Lung (tissue), 12 donors: ENCODE results near the gene BCL2. TPM values are rescaled to one million over a fixed set of nuclear protein-coding genes. Genes with fewer than 3 reads are reported as not detected.

Source experiments
- ATAC-seq: fragments of 200-7000 bp; cut with Tn5 transposase; one replicate; pipeline ENCODE4 v1.9.1; 2020; ENCODE audit warnings: moderate number of reproducible peaks; ENCODE audit not compliant: insufficient read depth, low FRiP score
- DNase-seq, 3 donors: peaks; one replicate each; pipeline ENCODE4 v3.0.0-alpha.2; 2013 to 2017
- H3K27ac ChIP-seq, 2 donors: one replicate each; pipeline ENCODE4 v1.5.1; 2013; ENCODE audit warnings: mild to moderate bottlenecking in 2 of 2, moderate library complexity in 2 of 2, control low read depth in 1 of 2, inconsistent platforms in 1 of 2, low read depth in 1 of 2, low read length in 1 of 2
- H3K27me3 ChIP-seq, 3 donors: one replicate each; pipeline ENCODE4 v1.5.1; 2013; ENCODE audit warnings: low read length in 2 of 3; ENCODE audit not compliant: control insufficient read depth in 3 of 3, insufficient read depth in 3 of 3
- H3K36me3 ChIP-seq, 4 donors: one replicate each; pipeline ENCODE4 v1.5.1; 2013; ENCODE audit warnings: low read length in 4 of 4, mild to moderate bottlenecking in 1 of 4, moderate library complexity in 1 of 4; ENCODE audit not compliant: control insufficient read depth in 4 of 4, insufficient read depth in 4 of 4
- H3K4me1 ChIP-seq, 5 donors: one replicate each; pipeline ENCODE4 v1.5.1; 2013; ENCODE audit warnings: low read length in 5 of 5, mild to moderate bottlenecking in 2 of 5, moderate library complexity in 1 of 5; ENCODE audit not compliant: control insufficient read depth in 5 of 5, insufficient read depth in 5 of 5
- H3K4me3 ChIP-seq: one replicate; pipeline ENCODE4 v1.5.1; 2013; ENCODE audit warnings: mild to moderate bottlenecking, control low read depth, moderate library complexity
- H3K9ac ChIP-seq, 2 donors: one replicate each; pipeline ENCODE4 v1.5.1; 2013; ENCODE audit warnings: low read length in 2 of 2, control low read depth in 1 of 2; ENCODE audit not compliant: insufficient read depth in 1 of 2
- H3K9me3 ChIP-seq, 4 donors: one replicate each; pipeline ENCODE4 v1.5.1; 2013; ENCODE audit warnings: low read length in 3 of 4, mild to moderate bottlenecking in 1 of 4, moderate library complexity in 1 of 4; ENCODE audit not compliant: control insufficient read depth in 4 of 4, insufficient read depth in 3 of 4
- WGBS, 2 donors: extraction: QIAGEN DNeasy Blood & Tissue Kit; methylation state at CpG; one replicate each; pipeline ENCODE4 v1.1.7; 2013; 5-methylcytosine and 5-hydroxymethylcytosine counted together
- polyA plus RNA-seq, 2 donors: library from polyadenylated mRNA; stranded (reverse); fragments of 200-250 nt; gene quantifications; one replicate each; pipeline ENCODE4 v1.2.1, GENCODE V29; 2013
- total RNA-seq, 2 donors: library from RNA; depleted of rRNA in 1 of 2; stranded (reverse); fragments of >200 nt in 1 of 2; gene quantifications; one replicate each; pipeline ENCODE4 v1.2.1, GENCODE V29; 2014 to 2021
- TF ChIP-seq, protein P1 (sequence below): IDR thresholded peaks from 2 replicates; pipeline ENCODE4 v1.5.1; 2012; ENCODE audit warnings: mild to moderate bottlenecking; ENCODE audit errors: control extremely low read depth, extremely low read depth
- donor health status: control.
- donor health status: control.
- donor health status: Bipolar disorder and iron deficiency.
- donor health status: healthy.
- donor health status: DM: yes; HTN: yes; CAD: no.

The BCL2 gene
- total and polyA plus RNA-seq, 4 donors: 1.5 to 30.9 (median 5.3) TPM

GRCh38 chr18:63155910-63156773 lies 163.4 kb downstream of the BCL2 start:
- 64 to 77% methylated on average over 12 to 14 of the region's 14 CpGs for WGBS, 2 donors
- H3K4me3 ChIP-seq: no peak overlapping the region

DNA sequence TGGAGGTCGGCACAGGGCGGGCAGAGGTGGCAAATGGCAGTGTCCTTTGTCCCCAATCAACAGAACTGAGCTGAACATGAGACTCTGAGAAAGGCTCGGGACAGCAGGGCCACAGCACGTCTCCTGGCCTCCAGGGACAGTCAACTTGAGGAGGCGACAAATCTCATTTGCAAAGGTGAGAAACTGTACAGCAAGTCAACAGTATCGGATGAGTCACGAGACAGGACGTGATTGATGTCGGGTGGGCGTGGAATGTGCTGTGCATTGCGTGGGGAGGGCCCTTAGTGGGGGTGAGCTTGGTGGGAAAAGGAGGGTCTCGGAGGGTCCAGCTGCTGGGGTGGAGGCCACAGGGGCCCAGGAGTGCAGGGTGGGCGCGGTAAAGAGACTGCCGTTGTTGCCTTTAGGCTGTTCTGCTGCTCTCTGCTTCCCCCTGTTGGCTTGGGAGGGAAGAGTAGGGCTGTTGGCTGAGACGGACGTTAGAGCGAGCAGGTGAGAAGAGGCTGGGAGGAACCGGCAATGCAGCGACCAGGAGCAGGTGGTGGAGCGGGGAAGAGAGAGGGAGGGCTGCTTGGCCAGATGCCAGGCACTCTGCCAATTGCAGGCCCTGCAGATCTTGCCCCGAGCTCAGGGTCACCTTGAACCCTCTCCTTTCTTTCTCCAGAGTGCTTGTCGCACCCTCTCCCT lies 164.3 kb downstream of the BCL2 start:
- Histone ChIP-seq H3K36me3 (no peaks in the 10 kb centered on the region), H3K9me3 (no peaks in the 10 kb centered on the region), H3K27ac (no peak overlapping the region), H3K4me3 (peak overlapping the region; percentile 4), H3K9ac (no peak overlapping the region), H3K27me3 (no peaks in the 10 kb centered on the region), H3K4me1 (peaks cover 0 to 8% (median 0%) of the 10 kb centered on the region in 5 donors)
- DNase-seq (peak; percentile 66 to 76 (median 72)), ATAC-seq (peak; percentile 88)
- 38 to 39% methylated on average over 22 to 23 of the region's 23 CpGs for WGBS, 2 donors
- TF ChIP-seq, protein P1, sequence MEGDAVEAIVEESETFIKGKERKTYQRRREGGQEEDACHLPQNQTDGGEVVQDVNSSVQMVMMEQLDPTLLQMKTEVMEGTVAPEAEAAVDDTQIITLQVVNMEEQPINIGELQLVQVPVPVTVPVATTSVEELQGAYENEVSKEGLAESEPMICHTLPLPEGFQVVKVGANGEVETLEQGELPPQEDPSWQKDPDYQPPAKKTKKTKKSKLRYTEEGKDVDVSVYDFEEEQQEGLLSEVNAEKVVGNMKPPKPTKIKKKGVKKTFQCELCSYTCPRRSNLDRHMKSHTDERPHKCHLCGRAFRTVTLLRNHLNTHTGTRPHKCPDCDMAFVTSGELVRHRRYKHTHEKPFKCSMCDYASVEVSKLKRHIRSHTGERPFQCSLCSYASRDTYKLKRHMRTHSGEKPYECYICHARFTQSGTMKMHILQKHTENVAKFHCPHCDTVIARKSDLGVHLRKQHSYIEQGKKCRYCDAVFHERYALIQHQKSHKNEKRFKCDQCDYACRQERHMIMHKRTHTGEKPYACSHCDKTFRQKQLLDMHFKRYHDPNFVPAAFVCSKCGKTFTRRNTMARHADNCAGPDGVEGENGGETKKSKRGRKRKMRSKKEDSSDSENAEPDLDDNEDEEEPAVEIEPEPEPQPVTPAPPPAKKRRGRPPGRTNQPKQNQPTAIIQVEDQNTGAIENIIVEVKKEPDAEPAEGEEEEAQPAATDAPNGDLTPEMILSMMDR: peak; percentile 68

More at GRCh38 chr18:63155910-63156773, 163.4 kb downstream of the BCL2 start:
- Histone ChIP-seq H3K27ac (no peak overlapping the region), H3K9ac (no peak overlapping the region), H3K4me1 (peaks cover 0 to 8% (median under 1%) of the 10 kb centered on the region in 5 donors), H3K27me3 (no peaks in the 10 kb centered on the region), H3K36me3 (no peaks in the 10 kb centered on the region), H3K9me3 (no peaks in the 10 kb centered on the region)
- no peak for ATAC-seq
- DNase-seq: no peak
- TF ChIP-seq, protein P1: no peak

DNA sequence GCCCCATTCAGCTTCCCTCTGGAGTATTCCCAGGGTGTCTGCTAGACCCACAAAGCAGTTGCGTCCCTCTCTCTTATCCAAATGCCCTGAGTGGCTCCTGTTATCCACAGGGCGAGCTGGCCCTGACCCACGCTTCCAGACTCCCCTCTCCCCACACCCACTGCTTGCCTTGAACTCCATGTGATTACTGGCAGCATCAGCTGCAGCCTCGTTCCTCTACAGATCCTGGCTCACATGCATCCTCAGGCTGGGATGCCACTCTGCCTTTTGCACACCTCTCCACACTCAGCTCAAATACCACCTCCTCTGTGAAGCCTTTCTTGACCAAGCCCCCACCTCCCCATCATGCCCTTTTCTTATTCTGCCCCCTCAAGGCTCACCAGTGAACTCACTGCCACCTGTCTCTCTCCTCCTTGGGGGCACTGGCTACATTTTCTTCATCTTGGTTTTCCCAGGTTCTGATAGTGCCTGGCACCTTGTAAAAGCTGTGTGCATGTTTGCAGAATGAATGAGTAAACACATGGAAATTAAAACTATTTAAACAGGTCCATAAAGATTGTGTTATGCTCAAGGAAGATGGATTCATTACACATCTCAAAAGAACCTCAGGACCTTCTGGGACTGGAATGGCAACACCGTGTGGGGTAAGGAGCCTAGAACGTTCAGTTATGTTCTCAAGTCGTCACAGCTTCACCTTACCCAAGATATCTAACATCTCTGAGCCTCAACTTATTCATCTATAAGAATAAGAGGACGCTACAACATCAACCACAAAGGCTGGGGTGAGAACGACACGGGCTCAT lies 165.0 kb downstream of the BCL2 start:
- ATAC-seq: no peak
- Histone ChIP-seq H3K4me3 (no peak overlapping the region), H3K9ac (no peak overlapping the region), H3K36me3 (no peaks in the 10 kb centered on the region), H3K4me1 (peaks cover 0 to 8% (median under 1%) of the 10 kb centered on the region in 5 donors), H3K27ac (no peak overlapping the region), H3K9me3 (no peaks in the 10 kb centered on the region), H3K27me3 (no peaks in the 10 kb centered on the region)
- TF ChIP-seq, protein P1: no peak
- WGBS, 2 donors: 82 to 85% methylated on average over 10 of the region's 10 CpGs
- DNase-seq: no peak
